HG03342 (cell line): ENCODE results near the gene GABRG3.

Source experiments
- ATAC-seq: cut with Tn5 transposase; IDR thresholded peaks from one replicate; pipeline ENCODE4 v1.9.1; 2021; ENCODE audit warnings: mild to moderate bottlenecking, moderate library complexity; ENCODE audit not compliant: unreplicated experiment

The GABRG3 gene

DNA sequence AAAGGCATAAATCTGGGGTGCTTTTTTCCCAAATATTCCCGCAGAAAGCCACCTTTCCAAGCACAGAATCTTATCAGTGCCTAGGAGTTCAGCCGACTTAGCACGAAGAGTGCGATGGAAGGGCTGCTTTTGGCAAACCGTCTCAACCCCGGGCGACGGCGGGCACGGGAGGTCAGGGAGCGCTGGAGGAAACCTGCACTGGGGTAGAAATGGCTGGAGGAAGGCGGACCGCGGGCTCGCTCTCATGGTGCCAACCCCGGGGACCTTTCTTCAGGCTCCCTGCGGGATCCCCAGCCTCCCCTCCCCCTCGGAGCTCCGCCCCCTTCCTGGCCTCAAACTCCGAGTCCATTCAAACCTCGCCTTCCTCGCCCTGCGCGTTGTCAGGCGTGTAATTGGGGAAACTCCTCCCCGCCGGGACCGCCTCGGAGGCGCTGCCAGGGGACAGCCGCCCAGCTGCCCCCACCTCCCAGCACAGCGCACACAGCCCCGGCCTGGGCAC lies at the start of gene GABRG3:
Gene GABRG3, plus strand, starts transcription at position 470 of the 499 bp plus-strand sequence.
- ATAC-seq = no peak

DNA sequence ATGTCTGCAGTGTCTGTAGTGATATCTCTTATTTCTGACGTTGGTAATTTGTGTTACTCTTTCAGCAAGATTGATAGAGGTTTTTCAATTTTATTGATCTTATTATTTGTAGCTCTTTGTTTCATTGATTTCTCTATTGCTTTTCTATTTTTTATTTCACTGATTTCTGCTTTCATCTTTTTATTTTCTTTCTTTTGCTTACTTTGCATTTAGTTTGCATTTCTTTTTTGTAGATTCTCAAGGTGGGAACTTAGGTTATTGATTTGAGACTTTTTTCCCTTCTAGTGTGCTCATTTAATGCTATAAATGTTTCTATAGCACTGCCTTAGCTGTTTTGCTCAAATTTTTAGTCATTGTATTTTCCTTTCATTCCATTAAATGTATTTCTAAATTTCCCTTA lies 49.5 kb upstream of the GABRG3 start:
- no peak for ATAC-seq

DNA sequence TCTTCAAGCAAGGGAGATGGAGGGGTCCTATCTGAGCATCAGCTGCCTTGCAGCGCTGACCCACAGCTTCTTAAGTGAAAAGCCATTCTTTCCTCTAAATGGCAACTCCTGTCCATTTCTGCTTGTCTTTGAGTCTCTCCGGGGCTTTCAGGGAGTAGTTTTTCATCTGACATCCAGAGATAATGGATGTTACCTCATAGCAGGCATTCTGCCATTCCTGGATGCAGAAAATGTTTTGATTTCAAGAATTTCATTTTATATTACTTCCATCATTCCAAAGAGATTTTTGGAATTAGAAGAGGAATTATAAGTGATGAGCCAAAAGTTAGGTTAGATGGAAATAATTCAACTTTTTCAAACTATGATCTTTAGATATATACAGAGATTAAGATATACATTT lies 44.9 kb upstream of the GABRG3 start:
- no peak for ATAC-seq

DNA sequence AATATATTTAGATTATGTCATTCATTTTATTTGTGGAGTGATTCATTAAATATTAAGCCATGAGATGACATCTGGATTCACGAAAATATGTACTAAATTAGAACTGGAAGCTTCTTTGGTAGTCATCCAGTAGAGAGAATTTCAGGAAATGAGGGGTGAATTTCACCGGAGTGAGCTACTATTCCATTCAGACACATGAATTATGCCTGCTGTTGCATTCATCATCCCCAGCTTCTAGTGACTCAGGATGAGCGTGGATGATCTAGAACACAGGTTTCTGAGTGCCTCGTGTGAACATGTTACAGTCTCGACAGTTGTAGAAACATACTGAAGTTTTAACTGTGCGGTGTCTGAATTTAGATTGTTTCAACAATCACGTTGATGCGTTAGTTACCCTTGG lies 42.9 kb upstream of the GABRG3 start:
- ATAC-seq = no peak

DNA sequence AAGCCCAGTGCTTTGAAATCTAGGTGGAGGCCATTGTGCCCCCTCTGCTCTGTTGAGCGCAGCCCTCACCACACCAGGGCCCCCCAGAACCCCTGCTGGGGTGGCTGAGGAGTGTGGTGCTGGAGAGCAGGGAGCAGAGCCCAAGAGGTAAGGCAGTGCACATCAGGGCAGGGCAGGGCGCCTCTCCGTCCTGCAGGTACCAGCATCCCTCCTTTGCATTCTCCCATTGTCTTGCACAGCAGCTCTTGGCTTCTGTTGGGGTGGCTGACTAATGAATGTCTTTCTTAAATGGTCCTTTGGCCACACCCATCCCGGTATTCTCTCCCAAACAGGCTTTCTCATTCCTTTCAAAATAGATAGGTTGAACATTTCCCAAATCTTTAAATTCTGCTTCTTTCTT lies 41.4 kb upstream of the GABRG3 start:
- no peak for ATAC-seq

DNA sequence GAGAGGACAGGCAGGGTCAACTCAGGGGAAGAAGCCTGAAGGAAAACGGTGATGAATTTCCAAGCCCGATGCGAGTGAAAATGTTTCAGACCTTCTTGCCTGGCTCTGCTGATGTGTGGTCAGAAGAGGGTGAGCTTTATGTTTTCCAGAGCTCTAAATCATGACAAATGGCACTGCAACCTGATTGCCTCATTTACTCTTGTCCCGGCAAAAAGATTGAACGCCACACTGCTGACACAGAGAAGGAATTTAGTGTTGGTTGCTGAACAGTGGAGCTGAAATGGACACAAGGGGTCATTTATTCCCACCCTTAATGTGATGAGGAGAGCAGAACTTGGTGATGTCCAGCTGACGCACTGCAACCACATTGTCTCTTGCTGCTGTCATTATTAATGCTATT lies 36.1 kb upstream of the GABRG3 start:
- no peak for ATAC-seq

DNA sequence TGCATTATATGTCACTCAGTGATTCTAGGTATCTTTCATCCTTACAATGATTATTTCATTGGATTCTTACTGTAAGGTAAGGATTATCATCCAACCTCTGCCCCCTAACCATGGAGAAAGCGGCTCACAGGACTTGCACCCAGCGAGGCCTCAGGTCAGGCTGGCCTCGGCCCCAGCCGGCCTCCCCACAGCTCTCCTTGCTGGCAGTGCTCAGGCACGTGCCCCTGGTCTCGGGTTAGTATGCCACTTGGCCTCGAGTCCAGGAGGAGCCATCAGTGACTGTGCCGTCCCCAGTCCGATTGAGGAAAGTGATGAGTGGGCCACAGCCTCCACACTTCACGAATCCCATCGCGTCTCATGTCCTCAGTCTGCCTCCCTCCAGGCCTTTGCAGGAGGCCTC lies 35.7 kb upstream of the GABRG3 start:
- ATAC-seq = no peak

DNA sequence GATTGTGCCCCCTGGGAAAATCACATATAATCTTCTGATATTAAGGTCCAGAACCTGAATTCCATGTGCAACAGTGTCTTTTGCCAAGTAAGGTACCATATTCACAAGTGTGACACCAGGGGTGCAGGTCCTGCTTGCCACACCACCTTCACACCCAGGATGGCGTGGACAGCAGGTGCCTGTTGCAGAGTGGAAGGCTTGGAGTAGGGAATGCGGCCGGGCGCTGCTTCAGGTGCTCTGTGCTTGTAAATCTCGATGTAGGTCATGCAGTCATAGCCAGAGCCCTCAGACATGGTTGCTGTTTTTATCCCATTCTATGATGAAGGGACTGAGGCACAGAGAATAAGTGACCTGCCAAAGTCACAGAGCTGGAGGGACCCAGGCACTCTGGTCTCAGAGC lies 34.5 kb upstream of the GABRG3 start:
- ATAC-seq = no peak

DNA sequence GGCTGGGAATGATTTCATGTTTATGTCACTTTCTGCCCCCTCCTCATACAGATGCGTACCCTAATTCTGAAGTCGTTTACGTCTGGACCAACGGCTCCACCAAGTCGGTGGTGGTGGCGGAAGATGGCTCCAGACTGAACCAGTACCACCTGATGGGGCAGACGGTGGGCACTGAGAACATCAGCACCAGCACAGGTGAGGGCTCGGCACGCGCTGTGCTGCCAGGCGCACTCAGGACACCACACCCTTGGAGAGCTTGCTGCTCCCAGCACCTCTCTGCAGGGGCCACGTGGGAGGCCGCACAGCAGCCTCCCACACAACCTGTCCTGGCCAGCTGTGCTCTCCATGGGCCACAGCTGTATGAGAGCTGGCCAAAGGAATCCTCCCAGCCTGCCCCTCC lies 33.8 kb upstream of the GABRG3 start:
- ATAC-seq = no peak

DNA sequence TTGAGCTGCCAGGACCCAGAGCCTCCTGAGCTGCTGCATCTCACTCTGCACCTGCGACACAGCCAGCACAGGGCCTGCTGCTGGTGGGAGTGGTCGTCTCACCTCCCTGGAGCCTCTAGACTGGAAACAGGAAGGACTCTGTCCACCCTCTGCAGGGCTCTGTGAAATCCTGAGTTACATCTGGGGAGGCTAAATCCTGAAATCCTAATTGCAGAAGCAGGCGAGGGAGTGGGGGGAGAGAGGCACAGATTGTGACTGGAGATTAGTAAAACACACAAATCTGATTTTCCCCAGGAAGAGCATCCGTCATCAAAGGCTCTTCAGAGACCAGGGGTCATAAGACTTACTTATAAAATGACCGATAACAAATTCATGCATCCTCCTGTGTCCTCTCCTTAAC lies 31.6 kb upstream of the GABRG3 start:
- ATAC-seq = no peak

DNA sequence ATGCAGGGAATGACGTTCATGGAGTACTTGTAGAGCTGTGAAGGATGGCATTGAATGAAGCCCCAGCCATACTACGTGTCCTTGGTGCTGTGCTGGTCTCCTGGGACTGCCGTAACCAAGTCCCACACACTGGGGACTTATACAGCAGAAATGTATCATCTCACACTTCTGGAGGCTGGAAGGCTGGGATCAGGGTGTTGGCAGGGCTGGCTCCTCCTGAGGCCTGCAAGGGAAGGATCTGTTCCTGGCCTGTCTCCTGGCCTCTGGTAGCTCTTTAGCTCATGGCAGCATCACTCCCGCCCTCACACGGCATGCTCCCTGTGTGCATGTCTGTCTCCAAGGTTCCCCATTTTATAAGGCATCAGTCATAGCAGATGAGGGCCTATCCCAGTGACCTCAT lies 29.5 kb upstream of the GABRG3 start:
- ATAC-seq = no peak

DNA sequence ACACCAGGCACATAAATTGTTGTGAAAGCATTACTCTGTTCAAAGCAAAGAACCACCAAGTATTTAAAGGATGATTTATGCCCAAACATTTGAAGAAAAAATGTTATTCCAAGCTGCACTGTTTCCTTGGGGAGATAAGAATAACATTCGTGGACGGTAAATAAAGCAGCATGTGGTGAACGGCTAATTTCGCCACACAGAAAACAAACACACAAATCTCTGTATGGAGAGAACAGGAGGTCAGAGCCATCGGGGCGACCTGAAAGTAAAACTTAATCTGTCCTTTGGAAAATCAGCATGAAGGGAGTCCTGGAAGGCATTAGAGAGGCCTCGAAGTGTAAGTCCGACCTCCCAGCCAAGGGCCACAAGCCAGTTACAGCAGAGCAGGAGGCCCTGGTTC lies 27.1 kb upstream of the GABRG3 start:
- ATAC-seq = no peak

DNA sequence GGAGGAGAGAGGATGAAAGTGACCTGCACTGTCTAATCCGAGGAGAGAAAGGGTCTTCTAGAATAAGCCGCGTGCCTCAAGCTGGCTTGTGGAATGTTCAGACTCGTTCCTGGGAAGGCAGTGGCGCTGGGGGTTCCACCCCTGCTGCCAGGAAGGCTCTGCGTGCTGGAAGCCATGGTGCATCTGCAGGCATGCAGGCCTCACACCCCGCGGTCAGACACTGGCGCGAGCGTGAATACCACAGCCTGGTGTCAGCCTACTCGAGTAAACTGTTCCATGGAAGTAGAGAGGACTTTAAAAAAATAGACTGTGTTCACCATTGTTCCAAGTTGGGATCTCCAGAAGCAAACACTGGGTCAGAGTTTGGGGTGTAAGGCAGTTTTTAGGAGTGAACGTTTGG lies 25.9 kb upstream of the GABRG3 start:
- no peak for ATAC-seq

DNA sequence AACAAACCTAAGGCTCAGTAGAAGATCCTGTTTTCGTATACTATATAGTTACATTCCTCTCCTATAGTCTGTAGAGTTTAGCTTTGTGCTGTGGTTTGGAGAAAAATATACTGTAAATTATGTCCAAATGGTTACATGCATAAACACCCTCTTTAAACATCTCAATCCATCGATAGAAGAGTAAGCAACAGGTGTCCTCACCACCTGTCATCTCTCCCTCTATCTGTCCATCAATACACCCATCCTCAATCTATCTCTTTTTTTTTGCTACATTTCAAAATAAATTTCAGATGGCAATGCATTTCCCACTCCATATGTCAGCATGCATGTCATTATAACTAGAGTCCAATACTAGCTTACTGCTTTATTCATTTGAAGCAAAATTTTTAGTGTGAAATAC lies 21.0 kb upstream of the GABRG3 start:
- no peak for ATAC-seq

DNA sequence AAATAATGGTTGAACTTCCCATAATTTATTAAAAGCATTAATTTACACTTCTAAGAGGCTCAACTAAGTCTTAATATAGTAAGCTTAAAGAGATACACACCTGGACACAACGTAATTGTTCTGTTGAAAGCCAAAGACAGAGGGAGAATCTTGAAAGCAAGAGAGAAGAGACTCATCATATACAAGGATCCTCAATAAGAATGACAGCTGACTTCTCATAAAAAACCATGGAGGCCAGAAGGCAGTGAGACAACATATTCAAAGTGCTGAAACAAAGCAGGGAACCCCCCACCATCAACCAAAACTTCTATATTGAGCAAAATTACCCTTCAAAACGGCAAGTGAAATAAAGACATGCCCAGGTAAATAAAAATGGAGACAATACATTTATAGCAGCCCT lies 16.6 kb upstream of the GABRG3 start:
- no peak for ATAC-seq

DNA sequence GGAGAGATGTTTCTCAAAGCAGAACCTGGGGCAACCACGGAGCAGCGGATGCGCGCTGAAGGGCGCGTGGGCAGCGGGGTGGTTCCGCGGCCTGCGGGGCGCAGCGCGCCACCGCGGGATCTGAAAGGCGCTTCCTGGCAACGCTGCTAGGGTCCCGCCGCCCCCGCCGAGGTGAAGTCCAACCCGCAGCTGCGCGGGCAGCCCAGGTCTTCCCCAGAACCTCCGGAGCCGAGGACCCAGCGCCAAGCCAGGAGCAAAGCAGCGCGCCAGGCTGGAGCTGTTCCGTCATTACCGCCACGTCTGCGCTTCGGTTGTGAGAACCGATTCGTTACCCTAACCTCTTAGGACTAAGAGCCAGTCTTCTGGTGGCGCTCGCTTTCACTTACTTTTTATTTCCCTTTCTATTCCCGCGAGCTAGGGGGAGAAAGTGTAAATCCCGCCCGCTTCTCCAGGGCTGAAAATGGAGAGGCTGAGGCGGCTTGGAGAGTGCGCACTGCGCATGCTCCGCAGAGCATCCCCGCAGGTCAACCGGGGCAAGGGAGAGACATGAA lies 3.2 kb upstream of the GABRG3 start:
- no peak for ATAC-seq

DNA sequence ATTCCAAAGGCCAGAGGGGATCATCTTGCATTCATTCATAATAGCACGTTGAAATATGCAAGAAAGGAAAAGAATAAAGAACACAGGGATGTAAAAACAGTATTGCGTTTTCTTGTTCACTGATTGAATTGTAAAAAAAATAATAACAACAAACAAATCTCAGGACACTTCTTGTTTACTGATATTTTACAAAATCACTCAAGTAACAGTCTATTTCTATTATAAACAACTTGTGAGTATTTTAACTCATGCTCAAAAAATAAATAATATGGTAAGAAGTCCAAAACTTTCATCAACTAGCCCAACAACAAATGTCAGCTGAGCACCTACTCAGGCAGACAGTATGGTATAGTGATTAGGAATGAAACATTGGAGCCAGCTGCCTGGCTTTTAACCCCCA lies 2.2 kb upstream of the GABRG3 start:
- no peak for ATAC-seq

DNA sequence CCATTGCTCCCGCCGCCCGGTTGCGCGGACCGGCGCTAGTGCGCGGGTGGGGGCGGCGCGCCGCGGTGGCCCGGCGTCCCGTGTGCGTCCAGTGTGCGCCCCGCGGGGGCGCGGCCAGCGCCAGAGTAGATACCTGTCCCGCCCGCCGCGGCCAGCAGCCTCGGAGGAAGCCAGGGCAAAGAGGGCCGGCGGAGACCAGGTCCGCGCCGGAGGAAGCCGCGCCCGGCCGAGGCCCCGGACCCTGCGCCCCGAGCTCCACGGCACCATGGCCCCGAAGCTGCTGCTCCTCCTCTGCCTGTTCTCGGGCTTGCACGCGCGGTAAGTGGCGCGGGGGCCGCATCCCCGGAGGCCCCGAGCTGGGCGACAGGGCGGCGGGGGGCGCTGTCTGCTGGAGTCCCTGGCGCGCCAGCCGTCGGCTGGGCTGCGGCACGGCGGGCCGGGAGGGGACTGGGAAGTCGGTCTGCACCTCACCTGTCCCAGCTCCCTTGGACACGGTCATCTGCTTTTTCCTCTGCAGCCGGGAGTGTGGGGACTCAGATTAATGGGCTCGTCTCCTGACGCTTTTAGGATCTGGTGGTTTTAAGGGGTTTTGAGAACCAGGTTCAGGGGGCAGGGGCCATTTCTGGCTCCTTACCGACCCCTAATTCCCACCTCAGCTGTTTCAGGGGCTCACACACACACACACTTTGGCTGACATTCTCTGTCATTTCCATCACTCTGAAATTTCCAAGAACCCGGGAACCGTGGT lies 464 bp downstream of the GABRG3 start:
- ATAC-seq = no peak

DNA sequence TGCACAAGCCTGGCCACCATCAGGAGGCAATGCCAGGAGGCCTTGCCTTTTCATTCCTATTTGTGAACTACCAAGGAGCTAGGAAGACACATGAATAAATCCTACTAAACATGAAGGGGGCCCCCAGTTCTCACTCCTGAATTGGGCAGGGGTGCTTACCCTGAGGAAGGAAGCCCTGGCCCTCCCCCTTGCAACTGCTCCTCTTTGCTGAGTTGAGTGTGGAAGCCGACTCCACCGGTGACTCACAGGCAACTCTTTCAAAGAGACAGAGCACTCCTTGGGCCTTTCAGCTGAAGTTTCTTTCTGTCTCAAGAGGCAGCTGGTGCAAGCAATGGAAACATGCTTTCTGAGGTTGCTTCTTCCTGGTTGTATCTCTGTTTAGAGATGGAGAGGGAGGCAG lies 1.7 kb downstream of the GABRG3 start:
- ATAC-seq = no peak

DNA sequence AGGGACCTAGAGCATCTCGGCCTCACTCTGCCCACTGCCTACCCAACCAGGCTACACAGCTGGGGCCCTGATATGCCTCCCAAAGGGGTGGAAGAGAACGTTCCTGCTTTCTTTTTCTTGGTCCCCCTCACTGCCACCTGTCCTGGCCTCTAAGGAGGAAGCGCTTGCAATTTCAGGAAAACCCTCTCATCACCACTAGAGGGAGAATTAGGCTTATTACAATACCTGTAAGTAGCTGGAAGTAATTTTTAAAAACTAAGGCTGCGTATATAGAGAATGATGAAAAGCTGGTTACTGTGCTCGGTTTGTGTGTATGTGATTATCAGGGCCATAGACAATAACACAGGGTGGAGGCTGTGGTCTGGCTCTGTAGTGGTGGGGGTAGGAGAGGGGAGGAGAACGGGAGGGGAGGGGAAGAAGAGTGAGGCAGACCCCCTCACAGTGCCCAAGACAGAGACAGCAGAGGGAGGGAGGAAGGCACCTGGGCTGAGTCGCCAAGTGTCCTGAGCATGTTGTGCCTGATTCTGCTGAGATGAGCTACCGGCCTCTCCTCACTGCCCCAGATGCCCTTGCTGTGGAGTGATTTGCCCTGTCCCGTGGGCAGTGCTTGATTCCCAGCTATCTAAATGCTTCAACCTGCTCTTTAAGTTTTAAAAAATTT lies 3.3 kb downstream of the GABRG3 start:
- ATAC-seq = no peak

DNA sequence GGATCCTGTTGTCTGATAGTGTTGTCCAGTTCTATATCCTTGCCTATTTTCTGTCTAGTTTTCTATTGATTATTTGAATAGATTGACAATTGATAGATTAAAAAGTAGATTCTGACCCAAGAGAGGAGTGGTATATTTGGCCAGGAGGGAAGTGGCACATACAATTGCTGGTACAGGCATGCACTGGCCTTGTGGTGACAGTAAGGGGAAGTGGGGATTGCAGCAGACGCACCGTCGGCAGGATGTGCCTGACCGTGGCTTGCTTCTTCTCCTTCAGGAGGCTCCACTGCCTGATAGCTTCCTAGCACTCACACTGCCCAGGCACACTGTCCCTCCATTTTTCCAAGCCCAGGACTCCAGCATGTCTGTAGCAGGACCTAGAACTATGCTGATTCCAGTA lies 10.5 kb downstream of the GABRG3 start:
- ATAC-seq = no peak

DNA sequence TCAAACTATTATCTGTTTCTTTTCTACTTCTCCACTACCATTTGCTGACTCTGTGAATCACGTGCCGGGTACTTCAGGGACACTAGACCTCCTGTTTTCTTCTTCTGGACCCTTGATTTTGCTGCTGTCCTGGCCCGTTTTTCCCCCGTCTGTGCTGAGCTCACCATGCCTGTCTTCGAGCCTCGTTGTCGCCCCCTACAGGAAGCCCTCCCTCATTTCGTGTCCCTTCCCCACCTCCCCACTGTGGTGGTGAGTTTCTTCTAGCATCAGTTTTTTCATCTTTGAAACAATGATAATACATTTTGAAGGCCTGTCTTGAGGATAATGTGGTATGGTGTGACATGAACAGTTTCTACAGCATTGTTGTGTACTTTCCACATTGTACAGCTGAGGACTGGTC lies 12.8 kb downstream of the GABRG3 start:
- no peak for ATAC-seq
